Activated CD4-positive, alpha-beta T cell treated with anti-CD3 and anti-CD28 coated beads for 48 hours (primary cell): ENCODE results near the gene PAAF1.
"Not testable (repeated sequence)": the region's sequence is repeated elsewhere in the genome, so short reads cannot be mapped to it uniquely, and the experiment has no call there.

ENCODE experiments used
- DNase-seq: peaks from one replicate; pipeline ENCODE4 v3.0.0-alpha.2; 2020

PAAF1 gene

DNA sequence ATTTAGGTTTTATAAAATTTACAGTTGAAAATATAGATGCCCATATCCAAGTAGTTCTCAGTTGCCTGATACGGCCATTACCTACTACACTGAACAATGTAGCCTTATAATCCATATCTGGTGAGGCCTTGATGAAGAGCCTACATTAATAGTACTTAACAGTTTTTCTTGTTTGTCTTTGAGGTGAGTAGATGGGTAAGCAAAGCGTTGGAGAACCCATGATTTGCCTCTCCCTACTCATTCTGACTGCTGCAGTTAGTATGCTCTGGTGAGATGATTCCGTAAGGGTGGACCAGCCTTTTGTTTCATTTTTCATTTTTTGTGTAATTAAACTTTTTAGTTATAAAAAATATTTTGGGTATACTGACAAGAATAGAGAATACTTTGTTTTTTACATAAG lies 11.4 kb downstream of the PAAF1 start:
- no peak for DNase-seq

DNA sequence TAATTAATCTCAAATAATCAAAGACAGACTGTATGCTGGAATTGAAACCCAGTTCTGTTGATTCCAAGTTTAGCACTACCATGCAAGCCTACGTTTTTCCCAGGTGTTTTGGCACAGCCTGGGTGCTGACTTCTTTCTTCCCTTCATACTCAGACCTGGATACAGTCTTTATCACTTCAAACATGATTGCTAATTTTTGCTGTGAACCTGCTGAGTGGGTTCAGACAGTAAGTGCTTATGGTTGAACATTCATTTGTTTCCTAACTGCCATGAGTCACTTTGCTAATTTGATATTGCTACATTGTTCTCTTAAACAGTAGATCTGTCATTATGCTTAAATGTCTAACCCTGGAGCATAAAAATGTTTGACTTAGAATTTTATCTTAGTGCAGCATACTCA lies 12.2 kb downstream of the PAAF1 start:
- no peak for DNase-seq

DNA sequence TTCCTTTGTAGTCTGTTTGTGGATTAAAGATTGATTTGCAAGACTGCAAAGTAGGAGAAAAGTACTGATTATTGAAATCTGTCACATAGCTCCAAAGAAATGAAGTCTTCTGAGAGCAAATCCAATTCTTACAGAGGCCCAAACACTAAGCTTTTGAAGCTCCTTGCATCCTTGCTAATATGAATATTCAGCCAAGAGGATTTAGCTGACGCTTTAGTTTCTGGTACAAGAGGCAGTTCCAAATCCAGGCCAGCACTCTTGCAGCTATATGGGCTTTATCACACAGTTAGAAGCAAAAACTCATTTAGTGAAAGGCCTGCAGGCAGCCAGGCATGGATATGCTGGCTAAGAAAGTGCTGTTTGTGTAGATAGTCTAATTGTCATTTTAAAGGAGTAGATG lies 12.7 kb downstream of the PAAF1 start:
- DNase-seq: no peak

DNA sequence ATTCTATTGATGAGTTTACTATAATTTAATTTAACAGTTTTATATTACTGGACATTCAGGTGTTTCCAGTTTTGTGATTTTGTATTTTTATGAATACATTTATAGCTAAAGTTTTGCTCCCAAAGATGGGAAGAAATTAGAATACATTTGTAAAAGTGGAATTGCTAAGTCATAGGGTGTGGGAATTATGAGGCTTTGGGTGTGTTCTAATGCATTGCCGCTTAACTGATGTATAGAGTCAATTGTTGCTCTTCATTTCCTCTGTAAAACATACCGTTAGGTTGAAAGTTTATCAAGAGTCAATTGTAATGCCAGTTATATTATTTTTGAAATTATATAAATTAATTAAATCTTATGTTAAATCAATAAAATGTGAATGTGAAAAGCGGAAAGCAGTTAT lies 16.2 kb downstream of the PAAF1 start:
- no peak for DNase-seq

DNA sequence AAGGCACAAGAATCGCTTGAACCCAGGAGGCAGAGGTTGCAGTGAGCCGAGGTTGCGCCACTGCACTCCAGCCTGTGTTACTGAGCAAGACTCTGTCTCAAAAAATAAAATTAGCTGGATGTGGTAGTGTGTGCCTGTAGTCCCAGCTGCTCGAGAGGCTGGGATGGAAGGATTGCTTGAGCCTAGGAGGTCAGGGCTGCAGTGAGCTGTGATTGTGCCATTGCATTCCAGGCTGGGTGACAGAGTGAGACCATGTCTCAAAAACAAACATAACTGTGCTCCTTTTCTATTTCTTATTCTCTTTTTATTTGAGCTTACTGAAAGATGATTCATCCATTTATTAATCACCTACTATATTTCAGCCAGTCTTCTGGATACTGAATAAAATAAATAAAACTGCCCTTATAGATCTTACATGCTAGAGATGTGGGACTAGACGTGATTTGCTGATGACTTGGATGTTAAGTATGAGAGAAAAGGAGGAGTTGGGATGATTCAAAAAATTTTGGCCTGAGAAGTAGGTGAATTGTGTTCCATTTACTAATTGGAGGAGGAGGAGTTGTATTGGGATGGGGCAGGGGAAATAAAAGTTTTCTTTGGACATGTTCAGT lies 18.0 kb downstream of the PAAF1 start:
- no peak for DNase-seq

DNA sequence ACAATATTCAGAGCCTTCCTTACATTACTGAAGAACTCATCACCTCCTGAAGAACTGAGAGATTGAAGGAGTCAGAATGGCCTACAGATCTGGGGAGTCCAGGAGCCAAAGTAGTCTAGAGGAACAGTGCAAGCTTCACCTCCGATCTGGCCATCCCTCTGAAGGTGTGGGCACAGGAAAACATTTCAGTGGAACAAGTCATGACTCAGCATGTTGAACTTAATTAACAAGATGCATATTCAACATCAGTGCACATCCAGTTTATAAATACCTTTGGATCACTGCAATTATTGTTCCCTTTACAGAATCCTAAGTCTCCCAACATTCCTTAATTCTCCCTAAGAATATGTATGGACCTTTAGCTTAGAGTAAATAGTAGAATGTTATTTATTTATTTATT lies 25.5 kb downstream of the PAAF1 start:
- no peak for DNase-seq

DNA sequence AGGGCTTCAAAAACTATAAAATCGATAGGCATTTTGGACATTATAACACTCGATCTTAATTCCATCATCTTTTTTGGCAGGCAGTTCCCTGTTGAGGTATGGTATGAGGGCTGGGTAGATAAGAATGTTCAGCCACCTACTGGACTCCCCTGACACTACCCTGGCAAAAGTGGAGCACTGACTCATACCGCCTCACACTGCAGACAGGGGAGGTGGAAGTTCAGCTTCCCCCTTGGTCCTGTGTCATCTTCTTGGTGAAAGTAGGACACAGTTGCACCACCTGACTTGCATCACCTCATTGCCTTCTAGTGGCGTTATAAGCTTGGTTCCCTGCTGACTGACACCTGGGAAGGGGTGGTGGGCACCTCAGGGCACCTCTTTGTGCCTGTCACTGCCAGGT lies 30.4 kb downstream of the PAAF1 start:
- peak; percentile 30 for DNase-seq

DNA sequence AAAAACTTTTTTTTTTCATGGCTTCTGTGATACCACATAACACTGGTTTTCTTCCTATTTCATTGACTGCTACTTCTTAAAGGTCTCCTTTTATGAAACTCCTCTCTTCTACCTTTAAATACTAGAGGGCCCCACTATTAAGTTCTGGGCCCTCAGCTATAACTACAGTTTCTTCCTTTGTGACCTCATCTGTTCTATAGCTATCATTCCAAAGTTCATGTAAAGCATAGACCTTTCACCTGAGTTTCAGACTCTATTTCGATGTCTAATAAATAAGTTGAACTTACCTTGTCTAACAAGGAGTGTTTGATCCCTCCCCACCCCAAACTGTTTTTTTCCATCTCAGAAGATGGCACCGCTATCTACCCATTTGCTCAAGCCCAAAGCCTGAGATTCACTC lies 35.2 kb downstream of the PAAF1 start:
- no peak for DNase-seq

DNA sequence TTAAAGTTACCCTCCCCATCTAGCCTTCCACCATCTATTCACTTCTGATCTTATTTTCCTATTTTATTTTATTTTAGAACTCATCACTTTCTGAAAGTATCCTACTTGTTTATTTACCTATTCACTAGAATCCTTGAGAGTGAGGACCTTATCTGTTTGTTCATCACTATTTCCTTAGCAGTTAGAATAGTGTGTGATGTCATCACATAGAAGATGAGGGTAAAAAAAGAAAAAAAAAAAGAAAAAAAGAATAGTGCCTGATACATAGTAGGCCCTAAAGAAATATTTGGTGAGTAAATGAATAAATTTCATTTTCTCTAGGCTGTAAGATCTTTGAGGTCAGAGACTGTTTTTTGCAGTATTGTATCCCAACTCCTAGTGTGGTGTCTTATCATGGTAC lies 36.7 kb downstream of the PAAF1 start:
- no peak for DNase-seq

DNA sequence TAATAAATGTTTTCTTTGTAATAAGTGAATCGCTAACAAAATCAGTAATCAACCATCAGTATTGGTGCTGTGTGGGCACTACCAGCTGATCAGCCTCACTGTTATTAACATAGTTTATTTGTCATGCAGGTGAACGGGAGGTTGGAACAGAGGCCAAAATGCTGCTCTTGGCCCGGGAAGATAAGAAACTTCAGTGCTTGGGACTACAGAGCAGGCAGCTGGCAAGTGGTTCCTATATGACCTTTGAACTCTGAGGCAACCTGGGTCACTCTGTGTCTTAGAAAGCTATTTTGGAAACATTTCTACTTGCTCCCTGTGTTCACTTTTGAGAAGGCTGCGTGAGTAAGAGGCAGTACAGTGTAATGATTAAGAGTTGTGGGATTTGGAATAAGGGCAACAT lies 37.5 kb downstream of the PAAF1 start:
- no peak for DNase-seq

DNA sequence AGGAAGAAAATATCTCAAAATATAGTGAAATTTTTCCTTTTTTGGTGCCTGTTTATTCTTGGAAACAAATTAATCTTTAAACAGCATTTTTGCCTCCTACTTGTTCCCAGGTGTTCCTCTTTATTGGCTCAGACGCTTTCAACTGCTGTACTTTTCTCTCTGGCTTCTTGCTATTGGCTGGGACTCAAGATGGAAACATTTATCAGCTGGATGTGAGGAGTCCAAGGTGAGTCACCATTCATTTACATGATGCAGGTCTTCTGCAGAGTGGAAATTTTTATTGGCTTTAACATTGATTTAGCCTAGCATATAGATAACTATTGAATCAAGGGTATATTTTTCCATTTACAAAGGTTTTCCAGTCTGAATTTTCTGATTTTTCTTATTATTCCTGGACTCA lies 39.6 kb downstream of the PAAF1 start:
- DNase-seq: no peak

DNA sequence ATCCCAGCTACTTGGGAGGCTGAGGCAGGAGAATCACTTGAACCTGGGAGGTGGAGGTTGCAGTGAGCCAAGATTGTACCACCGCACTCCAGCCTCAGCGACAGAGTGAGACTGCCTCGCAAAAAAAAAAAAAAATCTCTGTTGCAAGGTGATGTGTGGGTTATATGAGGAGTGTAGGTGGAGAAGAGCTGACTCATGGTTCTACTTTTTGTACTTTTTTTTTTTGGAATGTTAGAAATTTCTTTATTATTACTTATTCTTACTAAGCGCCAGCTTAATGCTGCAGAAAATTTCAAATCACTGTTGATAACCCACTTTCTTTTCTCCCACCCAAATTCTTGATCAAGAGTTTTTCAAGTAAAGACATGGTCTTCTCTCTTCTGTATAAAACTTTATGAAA lies 44.4 kb downstream of the PAAF1 start:
- DNase-seq: no peak

DNA sequence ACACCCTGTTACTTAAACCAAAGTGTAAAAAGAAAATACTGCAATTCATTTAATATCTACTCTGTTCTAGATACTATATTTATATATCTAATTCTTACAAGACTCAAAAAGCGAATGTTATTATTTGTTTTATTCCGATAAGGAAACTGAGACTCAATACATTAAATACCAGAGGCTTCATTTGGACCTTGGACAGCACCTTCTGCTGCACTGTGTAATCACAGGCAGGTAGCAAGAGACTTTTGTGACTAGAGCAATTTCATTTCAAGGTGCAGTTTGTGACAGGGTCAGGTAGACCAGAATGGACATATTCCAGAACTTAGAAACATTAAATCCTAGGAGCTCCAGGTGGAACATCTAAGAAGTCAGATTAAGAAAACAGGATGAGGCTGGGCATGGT lies 52.6 kb downstream of the PAAF1 start:
- no peak for DNase-seq

DNA sequence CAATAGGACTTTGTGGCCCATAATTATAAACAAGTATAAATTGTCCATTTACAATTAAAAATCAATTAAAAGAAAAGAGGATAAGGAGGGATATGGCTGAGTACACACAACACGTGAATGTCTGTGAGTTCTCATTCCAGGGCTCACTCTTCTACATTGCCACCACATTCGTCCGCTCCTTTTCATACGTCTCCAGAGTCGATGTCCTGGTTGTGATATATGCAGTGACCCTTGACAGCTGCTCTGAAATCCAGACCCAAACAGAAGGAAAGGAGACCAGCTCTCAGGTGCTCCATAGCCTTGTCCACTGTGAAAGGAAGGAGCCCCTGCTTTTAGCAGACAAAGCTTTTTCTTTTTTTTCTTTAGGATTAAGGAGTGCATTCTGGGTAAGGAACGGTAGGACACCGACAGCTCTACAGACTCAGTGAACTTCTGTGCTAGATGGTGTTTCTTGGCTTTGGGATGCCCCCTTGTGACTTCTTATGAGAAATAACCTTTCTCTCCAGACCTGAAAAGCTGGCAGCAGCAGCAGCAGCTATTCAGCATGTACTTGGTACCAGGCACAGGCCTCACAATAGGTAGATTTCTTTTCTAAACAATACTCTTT lies 54.3 kb downstream of the PAAF1 start:
- DNase-seq: peak; percentile 19

DNA sequence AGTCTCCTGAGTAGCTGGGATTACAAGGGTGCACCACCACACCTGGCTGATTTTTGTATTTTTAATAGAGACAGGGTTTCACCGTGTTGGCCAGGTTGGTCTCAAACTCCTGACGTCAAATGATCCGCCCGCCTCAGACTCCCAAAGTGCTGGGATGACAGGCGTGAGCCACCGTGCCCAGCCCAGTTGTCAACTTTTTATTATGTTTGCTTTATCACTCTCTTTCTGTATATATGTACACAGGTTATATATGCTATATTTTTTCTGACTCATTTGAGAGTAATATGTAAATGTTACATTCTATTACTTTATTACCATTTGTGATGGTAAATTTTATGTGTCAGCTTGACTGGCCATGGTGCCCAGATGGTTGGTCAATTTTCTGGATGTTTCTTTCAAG lies 55.2 kb downstream of the PAAF1 start:
- DNase-seq: no peak

DNA sequence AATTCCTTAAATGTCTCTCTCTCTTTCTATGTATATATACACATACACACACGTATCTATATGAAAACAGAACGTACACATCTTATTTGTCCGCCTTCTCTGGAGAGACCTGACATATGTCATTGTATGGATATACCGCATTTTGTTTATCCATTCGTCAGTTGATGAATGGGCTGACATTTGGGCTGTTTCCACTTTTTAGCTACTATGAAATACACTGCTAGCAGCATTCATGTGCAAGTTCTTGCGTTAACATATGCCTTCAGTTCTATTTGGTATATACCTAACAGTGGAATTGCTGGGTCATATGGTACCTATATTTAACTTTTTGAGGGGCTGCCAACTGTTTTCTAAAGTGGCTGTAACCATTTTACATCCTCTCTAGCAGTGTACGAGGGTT lies 56.0 kb downstream of the PAAF1 start:
- no peak for DNase-seq

DNA sequence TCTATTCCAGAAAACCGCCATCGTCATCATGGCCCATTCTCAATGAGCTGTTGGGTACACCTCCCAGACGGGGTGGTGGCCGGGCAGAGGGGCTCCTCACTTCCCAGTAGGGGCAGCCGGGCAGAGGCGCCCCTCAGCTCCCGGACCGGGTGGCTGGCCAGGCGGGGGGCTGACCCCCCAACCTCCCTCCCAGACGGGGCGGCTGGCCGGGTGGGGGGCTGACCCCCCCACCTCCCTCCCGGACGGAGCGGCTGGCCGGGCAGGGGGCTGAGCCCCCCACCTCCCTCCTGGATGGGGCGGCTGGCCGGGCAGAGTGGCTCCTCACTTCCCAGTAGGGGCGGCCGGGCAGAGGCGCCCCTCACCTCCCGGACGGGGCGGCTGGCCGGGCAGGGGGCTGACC lies 59.2 kb downstream of the PAAF1 start:
- DNase-seq: not testable (repeated sequence)

DNA sequence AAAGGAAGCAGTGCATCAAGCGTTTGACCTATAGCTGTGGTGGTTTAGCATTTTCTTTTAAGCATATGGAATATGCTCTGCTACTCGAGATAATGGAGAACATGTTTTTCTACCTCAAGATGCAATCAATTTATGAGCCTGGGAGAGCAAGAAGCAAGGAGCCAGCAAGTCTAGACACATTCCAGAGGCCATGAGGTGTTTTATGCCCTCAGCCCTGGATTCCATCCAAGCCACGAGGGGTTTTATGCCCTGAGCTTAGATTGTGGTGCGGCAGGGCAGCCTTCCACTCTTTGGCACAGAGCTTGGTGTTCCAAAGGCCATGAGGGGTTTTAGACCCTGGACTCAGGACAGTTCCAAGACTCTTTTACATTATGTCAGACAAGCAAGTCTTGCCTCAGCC lies 62.3 kb downstream of the PAAF1 start:
- DNase-seq: no peak

DNA sequence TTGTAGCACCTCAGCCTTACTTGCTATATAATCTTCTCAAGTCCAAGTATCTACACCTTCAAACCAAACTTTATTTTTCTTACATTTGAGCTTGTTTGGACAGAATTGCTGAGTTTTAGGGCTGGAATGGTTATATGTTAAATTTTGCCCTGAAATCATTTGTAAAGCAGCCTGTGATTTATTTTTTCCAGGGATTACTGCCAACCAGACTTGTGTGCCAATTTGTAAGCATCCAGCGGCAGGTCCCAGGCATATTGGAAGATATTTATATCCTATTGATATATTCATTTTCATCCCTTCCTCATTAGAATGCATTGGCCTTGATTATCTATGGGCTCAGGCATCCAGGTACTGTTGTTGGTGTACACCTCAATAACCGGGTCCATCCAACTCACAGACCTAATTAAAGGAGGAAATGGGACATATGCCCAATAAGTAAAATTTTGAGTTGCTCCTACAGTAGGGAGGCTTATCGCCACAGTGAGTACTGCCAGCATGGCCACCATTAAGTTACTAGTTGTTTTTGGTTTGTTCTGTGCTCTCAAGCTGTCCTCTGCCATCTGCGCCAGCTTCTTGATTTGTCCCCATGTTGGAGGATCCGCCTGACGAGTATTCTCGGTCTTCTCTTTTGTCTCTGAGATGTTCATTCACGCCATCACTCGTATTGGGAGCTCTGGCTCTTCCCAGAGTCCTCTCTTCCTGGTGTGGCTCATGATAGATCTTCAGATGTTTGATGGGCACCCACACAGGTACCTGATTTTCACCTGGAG lies 64.2 kb downstream of the PAAF1 start:
- DNase-seq: no peak

DNA sequence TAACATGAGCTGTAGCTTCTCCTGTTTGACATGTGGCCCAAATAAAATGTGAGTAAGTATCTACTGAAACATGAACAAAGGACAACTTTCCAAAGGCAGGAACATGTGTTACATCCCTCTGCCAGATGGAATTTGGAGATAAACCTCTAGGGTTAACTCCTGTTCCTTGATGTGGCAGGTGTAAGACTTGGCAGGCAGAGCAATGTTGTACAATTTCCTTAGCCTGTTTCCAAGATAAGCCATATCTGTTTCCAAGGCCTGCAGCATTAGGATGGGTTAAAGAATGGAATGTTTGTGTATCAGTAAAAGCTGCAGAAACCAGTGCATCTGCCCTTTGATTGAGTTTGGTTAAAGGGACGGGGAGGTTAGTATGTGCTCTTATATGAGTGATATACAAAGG lies 65.2 kb downstream of the PAAF1 start:
- DNase-seq: no peak

DNA sequence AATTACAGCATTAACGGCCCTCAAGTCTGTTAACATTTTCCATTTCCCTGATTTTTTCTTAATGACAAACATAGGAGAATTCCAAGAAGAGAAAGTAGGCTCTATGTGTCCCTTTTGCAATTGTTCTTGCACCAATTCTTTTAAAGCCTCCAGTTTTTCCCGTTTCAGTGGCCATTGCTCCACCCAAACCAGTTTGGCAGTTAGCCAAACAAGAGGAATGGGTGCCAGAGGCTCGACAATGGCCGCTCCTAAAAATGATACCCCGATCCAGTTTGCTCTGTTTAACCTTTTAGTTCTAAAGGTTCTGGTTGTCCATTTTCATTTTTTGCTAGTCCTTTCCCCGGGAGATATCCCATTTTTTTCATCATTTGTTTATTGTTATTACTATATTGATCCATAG lies 67.3 kb downstream of the PAAF1 start:
- DNase-seq: no peak

DNA sequence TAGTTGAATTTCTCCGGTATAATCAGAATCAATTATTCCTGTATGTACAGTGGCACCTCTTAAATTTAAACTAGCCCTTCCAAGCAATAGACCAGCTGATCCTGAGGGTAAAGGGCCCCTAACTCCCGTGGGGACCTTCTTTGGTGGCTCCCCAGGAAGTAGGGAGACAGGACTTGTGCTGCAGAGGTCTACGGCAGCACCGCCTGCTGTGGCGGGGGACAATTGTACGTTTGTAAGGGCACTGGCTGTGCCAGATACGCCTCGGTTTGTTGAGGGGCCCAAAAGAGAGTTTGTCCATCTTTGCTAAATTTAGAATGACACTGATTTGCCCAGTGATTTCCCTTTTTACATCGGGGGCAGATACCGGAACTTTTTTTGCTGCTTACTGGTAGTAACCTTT lies 68.1 kb downstream of the PAAF1 start:
- no peak for DNase-seq

DNA sequence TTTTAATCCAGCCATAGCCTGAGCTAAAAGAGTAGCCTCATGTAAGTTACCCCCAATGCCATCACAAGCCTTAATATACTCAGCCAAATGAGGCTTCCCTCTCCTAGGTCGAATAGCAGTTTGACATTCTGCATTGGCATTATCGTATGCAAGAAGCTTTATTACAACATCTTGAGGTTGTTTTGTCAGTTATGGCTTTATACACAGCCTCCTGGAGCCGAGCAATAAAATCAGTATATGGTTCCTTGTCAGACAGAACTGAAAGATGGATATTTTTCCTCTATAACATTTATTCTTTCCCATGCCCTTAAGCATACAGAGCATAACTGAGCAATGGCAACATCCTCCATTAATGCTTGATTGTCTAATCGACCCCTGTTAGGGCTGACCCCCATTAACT lies 68.6 kb downstream of the PAAF1 start:
- no peak for DNase-seq

DNA sequence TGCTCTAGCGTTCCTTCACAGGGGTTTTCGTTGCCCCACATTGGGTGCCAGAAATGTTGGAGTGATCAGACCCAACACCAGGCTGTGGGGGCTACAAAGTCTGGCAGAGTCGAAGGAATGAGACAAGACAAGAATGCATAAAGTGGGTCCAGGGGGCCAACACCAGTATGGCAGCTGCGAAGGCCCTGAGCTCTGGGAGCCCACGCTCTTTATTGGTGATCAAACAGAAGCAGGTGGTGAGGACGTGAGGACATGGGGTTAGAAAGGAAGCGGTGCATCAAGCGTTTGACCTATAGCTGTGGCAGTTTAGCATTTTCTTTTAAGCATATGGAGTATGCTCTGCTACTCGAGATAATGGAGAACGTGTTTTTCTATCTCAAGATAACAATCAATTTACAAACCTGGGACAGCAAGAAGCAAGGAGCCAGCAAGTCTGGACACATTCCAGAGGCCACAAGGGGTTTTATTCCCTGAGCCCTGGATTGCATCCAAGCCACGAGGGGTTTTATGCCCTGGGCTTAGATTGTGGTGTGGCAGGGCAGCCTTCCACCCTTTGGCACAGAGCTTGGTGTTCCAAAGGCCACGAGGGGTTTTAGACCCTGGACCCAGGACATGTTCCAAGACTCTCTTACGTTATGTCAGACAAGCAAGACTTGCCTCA lies 70.1 kb downstream of the PAAF1 start:
- no peak for DNase-seq
